Measurements from ENCODE around the gene IQGAP2.

The IQGAP2 gene

DNA sequence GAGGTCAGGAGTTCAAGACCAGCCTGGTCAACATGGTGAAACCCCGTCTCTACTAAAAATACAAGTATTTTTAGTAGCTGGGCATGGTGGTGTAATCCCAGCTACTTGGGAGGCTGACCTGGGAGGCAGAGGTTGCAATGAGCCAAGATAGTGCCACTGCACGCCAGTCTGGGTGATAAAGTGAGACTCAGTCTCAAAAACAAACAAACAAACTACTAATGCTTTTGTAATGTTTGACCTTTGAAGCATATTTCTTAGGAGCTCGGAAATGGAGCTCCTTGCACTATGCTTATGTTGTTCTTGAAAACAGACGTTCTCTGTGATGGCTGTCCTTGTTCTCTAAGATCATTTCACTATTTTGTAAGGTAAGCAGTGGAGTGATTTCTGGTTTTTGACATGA lies 214.1 kb downstream of the IQGAP2 start:
- no peak for DNase-seq

DNA sequence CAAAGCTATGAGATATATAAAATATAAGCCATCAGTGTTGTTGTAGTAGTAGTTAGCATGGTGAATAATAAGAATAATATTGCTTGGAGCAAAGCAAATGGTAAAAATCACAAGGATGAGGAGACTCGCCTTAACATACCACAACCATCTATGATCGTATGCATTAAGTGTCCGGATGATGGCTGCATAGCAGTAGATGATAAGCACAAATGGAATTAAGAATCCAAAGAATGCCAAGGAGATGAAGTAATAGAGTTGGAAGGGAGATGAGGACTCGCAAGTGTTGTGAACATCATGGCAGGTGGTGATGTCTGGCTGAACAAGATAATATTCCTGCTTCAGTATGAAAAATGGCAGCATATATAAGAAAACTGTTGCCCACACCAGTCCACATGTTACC lies 214.6 kb downstream of the IQGAP2 start:
- DNase-seq = no peak

GRCh38 chr5:76620166-76620565 lies 217.1 kb downstream of the IQGAP2 start:
- no peak for DNase-seq

GRCh38 chr5:76622076-76622475 lies 219.0 kb downstream of the IQGAP2 start:
- DNase-seq = no peak

GRCh38 chr5:76622973-76623596 lies 220.0 kb downstream of the IQGAP2 start, which contains the start of gene F2RL2:
Gene F2RL2 (minus strand): TSS chr5:76623403. CDS start chr5:76623230, 173 bp downstream.
- DNase-seq = no peak

GRCh38 chr5:76625087-76625815 lies 222.2 kb downstream of the IQGAP2 start:
- DNase-seq = no peak

DNA sequence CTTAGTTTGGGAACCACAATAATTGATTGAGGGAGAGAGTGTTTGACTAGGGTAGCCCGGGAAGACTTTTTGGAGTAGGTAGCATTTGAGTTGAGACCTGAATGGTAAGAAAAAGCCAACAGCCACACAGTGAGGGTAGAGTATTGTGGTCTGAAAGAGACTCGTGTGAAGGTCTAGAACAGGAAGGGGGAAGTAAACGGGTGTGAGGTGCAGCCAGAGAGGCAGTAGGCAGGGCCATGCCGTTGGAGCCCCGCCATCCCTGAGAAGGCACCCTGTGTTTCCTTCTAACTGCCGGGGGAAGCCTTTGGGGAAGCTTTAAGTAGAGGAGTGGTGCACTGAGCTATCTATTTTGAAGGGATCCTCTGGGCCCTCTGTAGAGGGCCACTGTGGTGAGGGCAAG lies 223.7 kb downstream of the IQGAP2 start:
- no peak for DNase-seq

DNA sequence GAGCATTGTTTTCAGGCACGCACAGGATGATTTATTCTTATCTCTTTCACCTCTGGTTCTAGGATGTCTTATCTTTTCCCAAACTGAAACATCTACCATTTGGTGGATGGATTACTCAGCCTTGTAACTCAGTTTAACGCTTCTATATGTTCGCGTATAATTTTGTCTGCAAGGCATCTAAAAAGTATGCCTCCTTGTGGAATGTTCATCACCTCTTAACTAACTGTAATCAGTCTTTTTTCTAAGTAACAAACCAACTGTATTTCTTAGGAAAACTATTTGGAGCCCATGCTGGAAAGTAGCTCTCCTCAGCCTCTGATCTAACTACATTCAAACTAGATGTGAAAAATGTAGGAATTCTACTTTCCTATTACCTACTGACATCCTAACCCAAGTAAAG lies 231.6 kb downstream of the IQGAP2 start:
- DNase-seq = no peak

- DNase-seq = no peak
These were observed 234.4 kb downstream of the IQGAP2 start for GRCh38 chr5:76637490-76637889.

- no peak for DNase-seq
These were observed 235.4 kb downstream of the IQGAP2 start for GRCh38 chr5:76638479-76638878.

DNA sequence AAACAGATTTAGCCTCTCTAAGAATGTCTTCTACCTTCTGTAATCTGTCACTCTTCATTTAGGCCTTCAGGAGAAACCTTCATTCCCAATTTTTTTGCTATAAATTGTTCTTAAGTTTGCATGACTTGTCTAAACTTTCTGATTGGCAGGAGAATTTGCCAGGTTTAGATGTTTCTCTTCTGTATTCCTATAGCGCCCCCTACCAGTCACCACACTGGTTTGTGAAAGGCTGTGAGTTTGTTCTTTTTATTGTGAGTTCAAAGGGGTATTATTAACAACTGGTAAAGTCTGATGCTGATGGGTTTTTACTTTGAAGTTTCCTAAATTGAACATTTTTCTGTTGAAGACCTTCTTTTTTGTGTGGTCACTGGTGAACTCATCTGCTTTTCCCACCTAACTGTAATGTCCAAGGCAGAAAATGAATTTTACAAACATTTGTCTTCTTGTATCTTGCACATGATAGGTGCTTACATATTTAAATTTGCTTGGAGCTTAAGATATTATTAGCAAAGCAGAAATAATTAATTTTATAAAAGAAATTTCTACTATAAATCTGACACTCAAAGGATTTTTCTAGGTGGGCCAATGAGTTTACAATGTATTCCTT lies 238.5 kb downstream of the IQGAP2 start:
- DNase-seq = peak; percentile 26 to 54

- no peak for DNase-seq
These were observed 239.4 kb downstream of the IQGAP2 start for GRCh38 chr5:76642390-76643040.

DNA sequence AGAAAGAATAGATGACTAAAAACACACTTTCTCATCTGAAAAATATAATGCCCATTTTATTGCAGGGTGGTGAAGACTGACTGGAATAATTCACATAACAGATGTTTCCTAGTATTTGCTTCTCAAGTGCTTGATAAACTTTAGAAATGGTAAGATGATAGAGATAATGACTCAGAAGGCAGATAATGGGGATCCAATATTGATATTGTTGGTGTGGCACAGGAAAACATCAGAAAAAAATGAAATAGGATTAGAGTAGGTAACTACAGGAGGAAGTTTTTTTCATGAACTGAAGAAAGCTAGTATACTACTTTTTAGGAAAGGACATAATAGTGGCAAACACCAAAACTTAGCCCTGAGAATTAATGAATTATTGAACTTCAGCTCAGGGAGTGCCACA lies 240.3 kb downstream of the IQGAP2 start:
- no peak for DNase-seq

DNA sequence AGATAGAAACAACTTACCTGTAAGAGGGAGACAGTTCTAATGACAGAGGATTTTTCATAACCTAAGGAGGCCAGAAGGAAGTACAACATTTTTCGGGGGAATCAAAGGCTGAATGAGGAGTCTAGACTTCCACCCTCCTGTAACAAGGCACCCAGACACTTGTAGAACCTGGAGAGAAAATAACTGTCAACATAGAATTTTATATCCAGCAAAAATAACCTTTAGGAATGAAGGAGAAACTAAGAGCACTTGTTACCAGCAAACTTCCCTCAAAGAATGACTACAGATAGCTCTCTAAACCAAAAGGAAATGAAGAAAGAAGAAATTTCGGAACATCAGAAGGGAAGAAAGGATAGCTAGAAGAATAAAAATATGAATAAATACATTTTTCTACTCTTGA lies 246.1 kb downstream of the IQGAP2 start:
- no peak for DNase-seq

GRCh38 chr5:76652809-76653414 lies 249.8 kb downstream of the IQGAP2 start:
- DNase-seq = no peak

DNA sequence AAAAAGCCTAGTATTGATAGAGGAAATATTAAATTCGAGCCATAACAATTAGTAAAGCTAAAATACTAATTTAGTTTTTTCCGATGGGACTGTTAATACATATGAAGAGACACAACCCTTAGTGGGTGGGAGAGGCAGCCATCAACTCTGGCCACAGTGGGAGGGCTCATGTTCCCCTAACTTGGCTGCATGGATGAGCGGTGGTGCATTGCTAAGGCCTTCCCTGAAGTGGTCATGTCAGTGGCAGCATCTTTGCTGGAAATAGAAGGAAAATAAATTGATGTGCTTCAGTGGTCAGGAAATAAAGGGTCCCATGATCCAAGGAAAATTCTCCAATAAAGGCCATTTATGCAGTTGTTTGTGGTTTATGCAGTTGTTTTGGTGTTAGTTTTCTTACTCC lies 254.0 kb downstream of the IQGAP2 start:
- DNase-seq = no peak

- DNase-seq = no peak
These were observed 254.7 kb downstream of the IQGAP2 start for GRCh38 chr5:76657683-76658311.

DNA sequence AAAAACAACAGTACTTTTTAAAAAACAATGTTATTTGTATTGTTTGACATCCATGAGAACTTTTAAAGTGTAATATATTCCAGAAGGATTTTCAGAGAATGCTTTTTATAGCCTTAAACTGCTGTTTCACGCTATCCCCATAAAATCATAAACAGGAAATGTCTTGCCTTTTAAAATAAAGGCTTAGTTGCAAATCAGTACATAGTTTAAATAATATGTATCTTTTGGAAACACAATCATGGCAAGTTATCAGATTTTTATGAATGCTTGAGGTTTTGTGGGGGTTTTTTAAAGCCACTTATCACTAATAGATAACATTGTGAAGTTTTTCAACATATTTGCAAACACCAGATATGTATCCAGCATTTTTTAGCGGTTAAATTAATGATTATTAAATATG lies 257.3 kb downstream of the IQGAP2 start:
- no peak for DNase-seq

DNA sequence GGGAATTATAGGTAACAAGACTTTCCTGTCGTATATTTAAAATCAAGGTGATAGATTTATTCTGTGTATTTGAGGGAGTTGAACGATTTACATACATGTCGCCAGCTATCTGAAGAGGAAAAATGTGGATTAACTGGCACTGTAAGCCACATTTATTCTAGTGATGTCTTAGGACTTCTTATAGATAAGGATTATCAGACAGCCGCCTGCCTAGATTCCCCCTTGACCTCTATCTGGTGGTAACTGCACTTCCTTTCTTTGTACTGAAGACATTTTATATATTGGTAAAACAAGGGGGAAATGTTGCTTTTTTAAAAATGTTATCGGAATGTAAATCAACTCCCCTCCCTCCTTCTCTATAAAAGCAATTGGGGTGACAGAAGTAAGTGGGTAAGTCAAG lies 259.4 kb downstream of the IQGAP2 start:
- DNase-seq = no peak

GRCh38 chr5:76663573-76663972 lies 260.5 kb downstream of the IQGAP2 start:
- no peak for DNase-seq

- no peak for DNase-seq
These were observed 261.0 kb downstream of the IQGAP2 start for GRCh38 chr5:76664079-76664478.

GRCh38 chr5:76667495-76667894 lies 264.4 kb downstream of the IQGAP2 start:
- DNase-seq = no peak

DNA sequence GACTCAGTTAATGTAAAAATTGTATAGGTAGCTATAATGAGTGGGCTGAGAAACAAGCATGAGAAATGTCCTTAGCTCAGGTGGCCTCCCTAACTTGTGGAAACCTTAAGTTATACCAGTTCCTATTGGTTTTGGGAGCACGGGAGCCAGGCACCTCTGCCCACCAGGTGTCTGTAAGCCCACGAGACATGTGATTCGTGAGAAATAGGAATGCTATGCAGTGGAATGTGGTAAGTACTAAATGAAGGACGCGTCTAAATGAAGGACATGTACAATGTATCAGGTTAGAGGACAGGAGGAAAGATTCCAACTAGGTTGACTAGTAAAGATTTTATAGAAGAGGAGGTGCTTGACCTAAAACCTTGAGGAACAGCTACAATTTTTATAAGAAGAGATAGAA lies 266.2 kb downstream of the IQGAP2 start:
- no peak for DNase-seq

Data from NCI-H524 (cell line).